GM12873 (cell line): ENCODE measurements around the gene LRCOL1.

ENCODE experiments used
- CTCF ChIP-seq: IDR thresholded peaks from 2 replicates; pipeline ENCODE4 v1.5.1; 2012; ENCODE audit warnings: low read depth, mild to moderate bottlenecking, moderate library complexity, low read length, control low read depth; ENCODE audit not compliant: insufficient read depth; ENCODE audit errors: missing control alignments

The LRCOL1 gene

GRCh38 chr12:132588821-132589669 is 21.3 kb downstream of the LRCOL1 start:
- no peak for TF ChIP-seq CTCF

GRCh38 chr12:132588319-132588718 is 22.1 kb downstream of the LRCOL1 start:
- TF ChIP-seq CTCF, result no peak

GRCh38 chr12:132587781-132588180 is 22.6 kb downstream of the LRCOL1 start:
- TF ChIP-seq CTCF, result no peak

GRCh38 chr12:132586929-132587328 is 23.5 kb downstream of the LRCOL1 start:
- TF ChIP-seq CTCF, result no peak

GRCh38 chr12:132585177-132585576 is 25.2 kb downstream of the LRCOL1 start:
- TF ChIP-seq CTCF, result no peak

GRCh38 chr12:132584429-132584828 is 26.0 kb downstream of the LRCOL1 start:
- no peak for TF ChIP-seq CTCF

GRCh38 chr12:132583736-132584135 is 26.6 kb downstream of the LRCOL1 start:
- no peak for TF ChIP-seq CTCF

- no peak for TF ChIP-seq CTCF
These were observed 27.0 kb downstream of the LRCOL1 start for GRCh38 chr12:132583411-132583710.
